NCI-H526 (cell line): ENCODE data around the gene MGAT5B.
A peak's percentile ranks its signal among the peaks of the same experiment; 100 is the strongest.

Experiments used
- DNase-seq, 2 experiments: peaks; one replicate each; lab custom pipeline; 2025; lab: John Stamatoyannopoulos, UW

MGAT5B gene

DNA sequence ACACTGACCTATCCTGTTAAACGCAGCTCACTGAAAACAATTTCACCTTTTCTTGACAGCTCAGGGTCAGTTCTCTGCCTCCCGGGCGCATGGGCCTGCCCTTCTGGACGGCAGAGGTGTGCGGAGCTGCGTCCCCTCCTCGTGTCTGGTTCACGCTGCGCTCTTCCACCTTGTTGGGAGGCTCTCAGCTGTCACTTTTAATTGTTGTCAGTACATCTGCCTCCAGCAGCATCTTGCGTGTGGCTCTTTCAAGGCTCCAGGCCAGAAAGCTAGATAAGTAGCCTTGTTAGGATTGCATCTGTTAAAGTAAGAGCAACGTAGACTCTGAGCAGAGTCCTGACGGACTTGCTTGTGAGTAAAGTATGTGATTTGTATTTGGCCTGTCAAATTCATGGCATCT lies 59.4 kb downstream of the MGAT5B start:
- no peak for DNase-seq

DNA sequence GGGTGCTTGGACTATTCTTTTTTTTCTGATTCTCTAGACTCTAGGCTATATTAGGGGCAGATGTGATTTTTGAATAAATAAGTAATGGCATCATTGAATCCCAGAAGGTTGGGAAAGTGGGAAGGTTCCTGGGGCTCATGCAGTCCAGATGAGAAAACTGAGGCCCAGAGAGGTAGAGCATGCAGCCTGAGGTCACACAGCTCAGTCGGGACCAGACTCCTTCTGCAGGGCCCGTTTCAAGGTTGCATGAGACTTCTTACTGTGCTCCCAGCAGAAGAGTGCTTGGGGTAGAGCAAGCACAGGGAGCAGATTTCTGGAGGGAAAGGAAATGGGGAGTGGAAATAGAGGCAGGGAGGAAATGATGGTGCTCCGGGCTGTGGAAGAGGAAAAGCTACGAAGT lies 59.8 kb downstream of the MGAT5B start:
- no peak for DNase-seq

DNA sequence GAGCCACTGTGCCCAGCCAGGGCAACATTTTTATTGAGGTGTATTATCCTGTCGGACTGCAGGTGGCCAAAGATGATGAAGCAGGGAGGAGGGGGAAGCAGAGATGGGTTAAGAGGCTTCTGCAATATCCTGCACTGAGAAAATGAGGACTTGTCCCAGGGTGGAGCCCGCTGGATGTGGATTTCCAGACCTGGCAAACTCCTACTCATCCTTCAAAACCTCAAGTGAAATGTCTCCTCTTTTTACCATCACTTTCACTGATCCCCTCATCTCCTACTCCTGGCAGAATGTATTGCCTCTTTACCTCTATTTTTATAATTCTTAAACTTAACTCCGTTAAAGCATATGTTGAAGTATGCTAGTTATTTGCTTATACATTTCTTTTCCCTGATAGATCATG lies 60.9 kb downstream of the MGAT5B start:
- no peak for DNase-seq

DNA sequence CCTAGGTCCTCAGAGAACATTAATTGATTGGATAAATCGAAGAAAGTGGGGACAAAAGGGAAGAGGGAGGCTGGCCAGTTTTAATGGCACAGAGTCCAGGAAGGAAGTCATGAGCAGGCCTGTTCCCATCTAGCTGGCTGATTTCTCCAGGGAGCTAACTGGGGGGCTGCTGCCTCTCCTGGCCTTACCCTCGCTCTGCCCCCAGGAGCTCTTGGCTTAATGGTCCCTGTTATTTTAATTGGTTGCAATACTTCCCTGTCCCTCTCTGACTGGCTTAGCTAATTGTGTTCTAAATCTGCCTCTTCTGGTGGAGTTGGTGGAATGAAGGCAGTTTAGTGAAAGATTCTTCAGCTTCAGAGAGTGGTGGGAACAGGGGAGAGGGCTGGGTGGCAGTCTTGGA lies 61.4 kb downstream of the MGAT5B start:
- DNase-seq: no peak

DNA sequence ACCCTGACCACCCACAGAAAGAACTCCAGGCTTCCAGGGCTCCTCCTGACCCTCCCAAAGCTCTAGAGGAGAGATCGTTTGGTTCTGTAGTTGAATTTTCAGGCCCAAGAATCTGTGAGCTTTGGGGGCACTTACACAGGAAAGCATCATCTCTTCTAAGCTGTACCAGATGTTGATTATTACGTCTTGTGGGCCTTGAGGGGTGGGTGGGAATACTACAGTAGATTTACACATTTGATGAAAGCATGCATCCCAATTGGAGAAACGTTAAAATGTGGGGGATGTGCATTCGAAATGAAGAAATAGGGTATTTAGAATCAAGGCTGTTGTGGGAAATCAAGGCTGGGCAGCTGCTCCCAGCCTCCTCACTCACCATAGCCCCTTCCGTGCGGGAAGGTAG lies 61.9 kb downstream of the MGAT5B start:
- DNase-seq: no peak

DNA sequence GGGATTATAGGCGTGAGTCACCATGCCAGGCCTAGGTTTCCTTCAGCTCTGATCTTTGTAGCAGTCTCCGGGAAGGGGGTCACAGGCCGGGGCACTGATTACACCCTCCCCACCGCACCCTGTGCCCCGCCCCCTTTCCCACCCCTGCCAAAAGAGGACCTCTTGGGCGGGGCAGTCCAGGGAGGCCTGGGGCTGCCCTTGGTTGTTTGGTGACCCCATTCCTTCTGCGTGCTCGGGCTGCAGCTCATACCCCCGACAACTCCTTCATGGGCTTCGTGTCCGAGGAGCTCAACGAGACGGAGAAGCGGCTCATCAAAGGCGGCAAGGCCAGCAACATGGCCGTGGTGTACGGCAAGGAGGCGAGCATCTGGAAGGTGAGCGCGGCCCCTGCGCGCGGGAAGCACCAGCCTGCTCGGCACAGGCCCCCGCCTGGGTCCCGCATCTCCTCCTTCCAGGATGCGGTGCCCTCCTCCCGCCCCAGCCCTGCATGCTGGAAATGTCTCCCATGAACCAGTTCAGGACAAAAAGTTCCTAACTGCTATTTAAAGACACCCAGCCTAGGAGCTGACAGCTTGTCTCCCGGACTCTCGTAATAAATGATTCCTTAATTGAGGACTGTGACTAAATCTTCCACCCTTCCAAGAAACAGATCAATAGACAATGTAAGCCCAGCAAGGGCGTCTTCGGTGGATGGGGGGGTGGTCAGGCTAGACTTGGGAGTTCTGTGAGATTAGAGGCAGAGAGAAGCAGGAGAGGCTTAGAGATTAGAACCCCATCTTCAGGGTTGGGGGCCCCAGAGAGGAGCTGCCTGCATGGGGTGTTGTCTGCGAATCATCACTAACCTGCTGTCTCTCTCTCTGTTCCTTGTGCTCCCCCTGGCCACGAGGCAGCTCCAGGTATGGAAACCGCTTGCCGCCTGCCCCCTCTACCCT lies 64.5 kb downstream of the MGAT5B start:
- DNase-seq: no peak

DNA sequence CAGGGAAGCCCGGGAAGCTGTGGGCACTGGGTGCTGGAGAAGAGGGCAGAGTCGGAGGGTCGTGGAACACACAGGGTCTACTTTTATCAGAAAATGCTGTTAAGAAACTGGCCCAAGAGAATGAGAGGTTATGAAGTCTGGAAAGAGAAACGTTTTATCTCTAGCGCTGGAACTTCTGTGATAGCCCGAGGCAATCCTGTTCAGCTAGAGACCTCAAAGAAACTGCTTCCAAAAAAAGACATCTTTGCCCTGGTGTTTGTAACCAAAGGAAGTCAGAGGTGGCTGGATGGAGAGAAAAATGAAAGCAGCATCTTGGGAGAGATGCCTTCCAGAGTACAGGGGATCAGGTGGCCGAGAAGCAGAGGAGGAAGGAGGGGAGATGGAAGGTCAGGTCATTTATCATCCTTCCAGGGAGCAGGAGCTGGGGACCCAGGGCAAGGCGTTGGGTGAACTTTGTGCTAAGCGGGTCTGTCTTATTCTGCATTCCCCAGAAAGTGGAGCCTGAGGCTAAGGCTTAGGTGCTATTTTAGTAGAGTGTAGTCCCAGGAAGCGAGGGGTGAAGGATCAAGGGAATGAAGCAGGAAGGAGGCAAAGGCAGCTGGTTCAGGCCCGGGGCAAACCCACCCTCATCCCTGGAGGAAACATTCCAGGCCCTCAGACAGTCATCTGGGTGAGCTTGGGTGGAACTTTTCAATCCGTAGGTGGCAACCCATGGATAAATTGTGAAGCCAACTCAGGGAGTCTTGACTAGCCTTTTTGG lies 66.5 kb downstream of the MGAT5B start:
- DNase-seq: no peak

DNA sequence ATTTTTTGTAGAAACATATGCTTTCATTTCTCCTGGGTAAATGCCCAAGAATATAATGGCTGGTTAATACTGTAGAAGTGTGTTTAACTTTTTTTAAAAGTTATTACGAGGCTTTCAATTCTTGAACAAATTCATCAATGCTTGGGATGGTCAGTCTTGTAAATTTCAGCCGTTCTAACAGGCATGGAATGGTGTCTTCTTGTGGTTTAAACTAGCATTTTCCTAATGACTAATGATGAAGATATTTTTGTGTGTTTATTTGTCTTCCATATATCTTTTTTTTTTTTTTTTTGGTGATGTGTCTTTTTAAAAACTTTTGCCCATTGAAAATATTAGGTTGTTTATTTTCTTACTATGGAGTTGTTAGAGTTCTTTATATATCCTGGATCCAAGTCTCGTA lies 67.1 kb downstream of the MGAT5B start:
- DNase-seq: no peak

DNA sequence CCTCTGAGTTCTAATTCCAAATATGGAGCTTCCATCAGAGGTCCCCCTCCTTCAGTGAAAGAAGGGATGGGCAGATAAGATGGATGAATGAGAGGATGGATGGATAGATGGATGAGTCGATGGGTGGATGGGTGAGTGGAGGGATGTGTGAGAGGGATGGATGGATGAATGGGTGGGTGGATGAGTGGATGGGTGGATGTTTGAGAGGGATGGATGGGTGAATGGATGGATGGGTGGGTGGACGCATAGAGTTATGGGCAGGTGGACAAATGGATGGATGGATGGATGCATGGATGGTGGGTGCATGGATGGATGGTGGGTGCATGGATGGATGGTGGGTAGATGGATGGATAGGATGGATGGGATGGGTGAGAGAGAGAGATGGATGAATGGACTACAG lies 69.0 kb downstream of the MGAT5B start:
- DNase-seq: no peak

DNA sequence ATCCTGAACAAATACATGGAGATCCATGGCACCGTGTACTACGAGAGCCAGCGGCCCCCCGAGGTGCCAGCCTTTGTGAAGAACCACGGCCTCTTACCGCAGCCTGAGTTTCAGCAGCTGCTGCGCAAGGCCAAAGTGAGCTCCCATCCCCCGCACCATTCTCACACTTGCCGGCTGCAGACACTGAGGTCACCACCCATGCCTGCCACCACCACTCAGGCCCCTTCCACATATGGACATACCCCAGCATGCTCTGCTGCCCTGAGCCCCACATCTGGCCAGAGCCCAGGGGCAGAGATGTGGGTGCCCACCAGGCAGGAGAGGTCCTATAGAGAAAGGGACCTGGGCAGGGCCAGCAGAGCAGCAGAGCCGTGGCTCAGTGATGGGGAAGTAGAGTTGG lies 69.8 kb downstream of the MGAT5B start:
- DNase-seq: no peak

DNA sequence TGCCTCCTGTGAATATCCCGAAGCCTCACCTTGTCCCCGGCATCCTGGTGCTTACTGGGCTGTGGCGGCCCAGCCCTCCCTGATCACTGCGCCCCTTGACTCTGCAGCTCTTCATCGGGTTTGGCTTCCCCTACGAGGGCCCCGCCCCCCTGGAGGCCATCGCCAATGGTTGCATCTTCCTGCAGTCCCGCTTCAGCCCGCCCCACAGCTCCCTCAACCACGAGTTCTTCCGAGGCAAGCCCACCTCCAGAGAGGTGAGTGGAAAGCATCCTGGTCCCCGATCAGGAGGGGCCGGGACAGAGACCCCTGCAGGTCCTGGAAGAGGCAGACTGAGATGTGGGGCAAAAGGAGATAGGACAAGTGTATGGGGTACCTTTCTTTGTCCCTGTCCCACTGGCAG lies 72.1 kb downstream of the MGAT5B start:
- no peak for DNase-seq

DNA sequence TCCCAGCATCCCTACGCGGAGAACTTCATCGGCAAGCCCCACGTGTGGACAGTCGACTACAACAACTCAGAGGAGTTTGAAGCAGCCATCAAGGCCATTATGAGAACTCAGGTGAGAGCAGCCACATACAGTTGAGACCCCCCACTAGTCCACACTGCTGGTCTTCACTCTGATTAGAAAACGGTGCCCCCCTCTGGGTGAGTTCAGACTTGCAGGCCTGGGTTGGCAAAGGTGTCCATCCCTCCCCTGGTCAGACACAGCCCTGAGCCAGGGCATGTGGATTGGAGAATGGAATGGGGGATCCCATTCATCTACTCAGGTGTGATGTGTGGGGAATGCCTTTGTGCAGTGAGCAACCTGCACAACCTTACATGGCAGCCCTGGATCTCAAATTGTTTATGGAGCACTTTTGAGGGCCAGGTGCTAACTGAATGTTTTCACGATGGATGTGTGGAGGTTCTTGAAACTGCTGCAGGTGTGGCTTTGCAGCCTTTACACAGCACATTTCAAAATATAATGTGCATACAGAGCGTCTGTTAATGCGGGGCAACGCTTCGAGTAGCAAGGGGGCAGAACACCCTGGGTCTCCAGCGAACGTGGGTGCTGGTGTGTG lies 72.6 kb downstream of the MGAT5B start:
- DNase-seq: peak in 1 of 2 experiments; percentile 31

DNA sequence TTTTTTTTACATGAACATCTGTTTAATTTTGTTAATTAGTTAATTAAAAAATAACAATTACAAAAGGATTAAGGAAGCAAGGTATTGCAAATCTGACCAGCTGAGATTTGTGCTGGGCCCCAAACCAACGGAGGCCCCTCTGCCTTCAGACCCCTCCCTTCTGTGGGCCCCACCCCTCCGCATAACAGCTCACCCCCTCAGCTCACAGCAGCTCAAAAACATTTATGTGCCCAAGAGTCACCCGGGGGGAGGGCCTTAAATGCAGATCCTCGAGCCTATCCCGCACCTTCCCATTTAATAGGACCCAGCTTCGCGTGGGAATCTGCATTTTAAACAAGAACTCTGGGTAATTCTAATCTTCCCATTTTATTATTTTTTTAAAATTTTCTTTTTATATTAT lies 75.0 kb downstream of the MGAT5B start:
- DNase-seq: no peak

DNA sequence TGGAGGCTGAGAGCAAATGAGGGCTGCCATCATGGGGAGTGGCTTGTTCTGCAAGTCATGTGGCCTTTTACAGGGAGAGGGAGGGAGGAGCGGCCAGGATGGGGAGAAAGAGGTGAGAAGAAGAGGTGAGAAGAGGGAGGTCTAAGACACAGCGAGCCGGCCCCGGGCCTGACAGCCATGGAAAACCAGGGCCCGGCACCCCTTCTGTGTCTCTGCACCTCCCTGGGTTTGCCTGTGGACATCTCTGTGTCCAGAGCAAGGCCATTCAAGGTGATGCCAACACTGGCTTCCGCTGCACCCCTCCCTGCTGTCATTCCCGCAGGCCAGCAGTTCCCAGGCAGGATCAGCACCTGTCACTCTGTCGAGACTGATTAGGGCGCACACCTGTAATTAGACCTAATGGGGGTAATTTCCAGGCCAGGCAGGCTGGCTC lies 75.6 kb downstream of the MGAT5B start:
- DNase-seq: no peak

DNA sequence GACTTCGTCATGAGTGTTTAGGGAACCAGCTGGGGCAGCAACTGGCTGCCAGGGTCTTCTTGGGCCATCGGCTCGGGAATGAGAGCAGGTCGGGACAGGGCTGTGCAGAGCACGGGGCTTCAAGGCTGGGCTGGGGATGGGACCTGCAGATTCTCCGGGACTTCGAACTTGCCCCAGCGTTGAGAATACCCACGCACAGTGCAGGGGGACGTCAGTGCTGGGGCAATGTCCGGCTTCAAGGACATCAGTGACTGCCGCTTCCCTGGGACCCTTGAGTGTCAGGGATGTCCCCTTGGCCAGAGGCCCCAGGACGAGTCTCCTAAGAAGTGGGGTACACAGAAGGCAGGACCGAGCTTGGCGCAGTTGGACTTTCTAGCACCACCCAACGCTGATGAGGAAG lies 76.3 kb downstream of the MGAT5B start:
- DNase-seq: no peak

DNA sequence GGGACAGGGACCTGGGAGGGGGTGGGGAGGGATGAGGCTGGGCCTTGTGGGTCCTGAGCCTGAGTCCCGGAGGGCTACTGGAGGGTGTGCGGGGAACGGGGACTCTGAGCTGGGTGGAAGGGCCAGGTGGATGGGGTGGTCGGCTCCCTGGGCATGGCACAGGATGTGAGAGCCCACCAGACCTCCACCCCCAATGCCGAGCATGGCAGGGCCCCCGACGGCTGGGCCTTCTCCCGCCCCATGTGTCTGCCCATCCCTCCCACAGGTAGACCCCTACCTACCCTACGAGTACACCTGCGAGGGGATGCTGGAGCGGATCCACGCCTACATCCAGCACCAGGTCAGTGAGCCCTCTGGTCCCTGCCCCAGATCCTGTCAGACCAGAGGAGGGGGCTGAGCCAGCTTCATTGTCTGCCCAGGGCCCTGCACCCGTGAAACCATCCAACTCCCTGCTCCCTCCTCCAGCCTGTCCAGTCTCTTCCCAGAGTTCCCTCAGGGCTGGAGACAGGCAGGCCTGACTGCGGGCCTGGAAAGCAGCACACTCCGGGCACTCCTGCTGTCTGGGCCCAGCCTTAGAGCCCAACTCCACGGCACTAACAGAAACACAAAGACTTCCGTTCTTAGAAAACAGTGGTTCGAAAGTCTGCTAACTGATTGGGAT lies 78.0 kb downstream of the MGAT5B start:
- DNase-seq: no peak

DNA sequence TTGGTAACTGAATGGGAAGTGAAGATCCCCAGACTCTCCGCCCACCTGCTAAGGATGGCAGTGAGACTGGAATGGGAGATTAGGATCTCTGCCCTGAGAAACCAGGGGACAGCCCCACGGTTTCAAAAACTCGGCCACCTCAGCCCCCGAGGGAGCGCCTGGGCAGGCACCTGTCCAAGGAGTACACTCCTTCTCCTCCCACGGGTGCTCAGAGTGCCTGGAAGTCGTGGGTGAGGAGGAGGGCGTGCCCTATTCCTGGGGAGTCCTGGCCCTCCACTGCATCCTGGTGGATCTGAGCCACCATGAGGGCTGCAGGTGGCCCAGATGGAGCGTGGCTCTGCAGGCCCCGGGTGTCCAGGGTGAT lies 78.5 kb downstream of the MGAT5B start:
- no peak for DNase-seq

DNA sequence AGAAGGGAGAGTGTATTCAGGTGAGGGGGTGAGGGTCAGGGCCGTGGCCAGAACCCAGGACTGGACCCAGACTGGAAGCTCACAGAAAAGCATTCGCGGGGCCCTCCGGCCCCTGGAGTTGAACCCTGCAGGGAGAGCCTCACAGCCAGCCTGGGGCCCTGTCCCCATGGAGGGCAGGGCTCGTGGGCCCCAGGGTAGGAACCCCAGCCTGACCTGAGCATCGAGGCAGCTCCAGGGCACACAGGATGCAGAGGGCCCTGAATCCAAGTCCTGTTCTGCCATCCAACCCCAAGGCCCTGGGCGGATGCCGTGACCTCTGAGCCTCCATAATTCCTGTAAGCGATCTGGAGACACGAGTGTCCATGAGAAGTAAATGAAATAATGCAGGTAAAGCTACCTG lies 79.1 kb downstream of the MGAT5B start:
- DNase-seq: no peak

DNA sequence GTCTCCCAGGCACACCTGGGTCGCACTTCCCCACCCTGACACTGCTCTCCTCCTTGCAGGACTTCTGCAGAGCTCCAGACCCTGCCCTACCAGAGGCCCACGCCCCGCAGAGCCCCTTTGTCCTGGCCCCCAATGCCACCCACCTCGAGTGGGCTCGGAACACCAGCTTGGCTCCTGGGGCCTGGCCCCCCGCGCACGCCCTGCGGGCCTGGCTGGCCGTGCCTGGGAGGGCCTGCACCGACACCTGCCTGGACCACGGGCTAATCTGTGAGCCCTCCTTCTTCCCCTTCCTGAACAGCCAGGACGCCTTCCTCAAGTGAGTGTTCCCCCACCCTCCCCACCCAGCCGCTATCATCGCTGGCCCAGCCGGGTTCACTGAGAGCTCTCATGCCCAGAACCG lies 79.6 kb downstream of the MGAT5B start:
- DNase-seq: no peak

DNA sequence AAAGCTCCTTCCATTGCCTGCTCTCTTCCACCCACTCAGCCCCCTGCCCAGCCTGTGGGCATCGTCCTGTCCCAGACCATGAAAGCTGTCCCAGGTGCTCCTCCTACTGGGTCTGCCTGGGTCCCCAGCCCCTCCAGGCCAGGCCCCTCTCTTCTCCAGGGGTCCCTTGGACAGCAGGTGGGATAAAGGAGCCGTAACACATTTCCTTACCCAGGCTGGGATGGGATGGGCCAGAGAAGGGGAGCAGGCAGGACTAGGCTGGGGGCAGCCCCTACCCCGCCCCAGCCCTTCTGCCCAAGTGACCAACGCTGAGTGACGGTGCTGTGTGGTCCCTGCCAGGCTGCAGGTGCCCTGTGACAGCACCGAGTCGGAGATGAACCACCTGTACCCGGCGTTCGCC lies 80.1 kb downstream of the MGAT5B start:
- DNase-seq: no peak

DNA sequence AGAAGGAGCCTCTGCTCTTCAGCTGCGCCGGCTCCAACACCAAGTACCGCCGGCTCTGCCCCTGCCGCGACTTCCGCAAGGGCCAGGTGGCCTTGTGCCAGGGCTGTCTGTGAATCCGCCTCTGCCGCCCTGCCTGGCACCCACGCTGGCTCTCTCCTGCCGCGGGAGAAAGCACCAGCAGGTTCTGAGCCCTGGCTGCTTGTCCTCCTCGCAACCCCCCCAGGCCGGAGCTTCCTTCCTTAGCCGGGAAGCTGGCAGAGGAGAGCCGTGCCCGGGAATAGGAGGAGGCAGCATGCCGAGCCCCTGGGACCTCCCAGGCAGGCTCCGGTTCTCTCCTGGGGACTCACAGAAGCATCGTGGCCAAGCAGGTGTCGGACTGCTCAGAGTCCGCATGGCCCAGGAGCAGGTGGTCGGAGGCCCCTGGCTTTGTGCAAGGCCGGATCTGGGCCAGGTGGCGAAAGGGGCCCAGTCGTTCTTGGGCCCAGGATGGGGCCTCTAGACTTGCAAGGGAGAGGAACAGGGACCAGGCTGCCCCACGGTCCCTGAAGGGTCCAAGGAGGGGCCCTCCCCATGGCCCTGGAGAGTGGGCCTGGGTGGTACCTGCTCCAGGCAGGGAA lies 80.6 kb downstream of the MGAT5B start:
- peak in 1 of 2 experiments; percentile 65 for DNase-seq
